Inflammatory macrophage (primary cell): ENCODE measurements around the gene SLC4A7.
"Not testable (repeated sequence)": the region's sequence is repeated elsewhere in the genome, so short reads cannot be mapped to it uniquely, and the experiment has no call there.

ENCODE experiments used
- DNase-seq, 2 donors: peaks; one replicate each; pipeline ENCODE4 v3.0.0-alpha.2; 2020 to 2022

Gene SLC4A7

GRCh38 chr3:27426926-27427325 lies 57.3 kb downstream of the SLC4A7 start:
- DNase-seq, result no peak

DNA sequence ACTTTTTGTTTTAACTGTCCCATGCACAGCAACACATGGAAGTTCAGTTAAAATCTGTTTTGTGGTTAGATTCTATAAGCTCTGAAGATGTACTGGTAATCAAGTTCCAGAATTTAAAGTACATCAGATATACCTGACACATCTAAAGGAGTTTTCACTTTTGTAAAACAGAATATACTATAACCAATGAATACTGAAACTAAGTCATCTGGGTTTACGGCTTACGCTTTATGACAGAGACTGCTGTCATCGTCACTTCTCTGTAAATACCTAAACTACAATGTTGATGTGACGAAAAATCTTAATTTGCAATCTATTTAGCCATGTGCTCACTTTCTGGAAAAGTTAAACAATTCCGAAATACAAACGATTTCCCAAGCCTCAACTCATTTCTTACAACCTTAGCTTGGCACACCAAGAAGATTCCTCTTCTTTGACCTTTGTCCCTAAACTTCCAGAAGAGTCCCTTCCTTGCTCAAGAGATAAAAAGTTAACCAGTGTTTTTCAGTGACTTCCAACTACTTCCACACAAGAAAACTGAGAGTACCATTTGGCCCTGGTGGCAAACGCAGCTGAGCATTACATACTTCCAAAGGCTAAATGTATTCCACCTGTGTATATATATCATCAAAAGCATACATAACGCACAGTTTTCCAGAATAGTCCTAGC lies 58.2 kb downstream of the SLC4A7 start:
- no peak for DNase-seq

GRCh38 chr3:27424812-27425521 lies 59.2 kb downstream of the SLC4A7 start:
- DNase-seq, result not testable (repeated sequence)

- no peak for DNase-seq
These were observed 60.7 kb downstream of the SLC4A7 start for GRCh38 chr3:27423463-27423862.

DNA sequence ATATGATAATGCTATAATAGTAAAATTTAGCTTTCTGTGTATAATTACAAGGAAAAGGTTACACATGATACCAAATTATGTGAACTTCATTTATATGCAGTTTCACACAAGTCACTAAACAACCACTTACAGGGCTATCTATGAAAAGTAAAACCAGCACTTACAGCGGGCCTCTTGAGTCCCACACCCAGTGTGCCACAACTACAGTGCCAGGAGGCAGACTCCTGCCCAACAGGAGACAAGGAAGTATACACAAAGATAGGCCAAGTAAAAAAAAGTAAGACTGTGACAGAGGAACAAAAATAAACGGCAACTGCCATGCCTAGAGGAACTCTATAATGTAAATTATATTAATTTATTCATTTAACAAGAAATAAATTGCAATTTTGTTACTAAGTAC lies 61.6 kb downstream of the SLC4A7 start:
- no peak for DNase-seq

GRCh38 chr3:27415202-27415601 lies 69.0 kb downstream of the SLC4A7 start:
- DNase-seq, result no peak

GRCh38 chr3:27392950-27393679 lies 91.1 kb downstream of the SLC4A7 start:
- DNase-seq, result no peak

DNA sequence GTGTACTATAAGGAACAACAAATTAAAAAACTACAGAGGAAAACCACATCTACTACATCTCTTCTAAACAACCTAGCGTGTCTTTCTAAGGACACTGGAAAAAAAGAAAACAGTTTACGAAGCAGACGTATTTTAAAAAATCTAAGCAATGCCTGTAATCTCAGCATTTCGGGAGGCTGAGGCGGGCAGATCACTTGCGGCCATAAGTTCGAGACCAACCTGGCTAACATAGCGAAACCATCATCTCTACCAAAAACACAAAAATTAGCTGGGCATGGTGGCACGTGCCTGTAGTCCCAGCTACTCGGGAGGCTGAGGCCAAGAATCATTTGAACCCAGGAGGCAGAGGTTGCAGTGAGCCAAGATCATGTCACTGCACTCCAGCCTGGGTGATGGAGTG lies 91.8 kb downstream of the SLC4A7 start:
- DNase-seq, result not testable (repeated sequence)

GRCh38 chr3:27391796-27392195 lies 92.4 kb downstream of the SLC4A7 start:
- DNase-seq, result no peak

DNA sequence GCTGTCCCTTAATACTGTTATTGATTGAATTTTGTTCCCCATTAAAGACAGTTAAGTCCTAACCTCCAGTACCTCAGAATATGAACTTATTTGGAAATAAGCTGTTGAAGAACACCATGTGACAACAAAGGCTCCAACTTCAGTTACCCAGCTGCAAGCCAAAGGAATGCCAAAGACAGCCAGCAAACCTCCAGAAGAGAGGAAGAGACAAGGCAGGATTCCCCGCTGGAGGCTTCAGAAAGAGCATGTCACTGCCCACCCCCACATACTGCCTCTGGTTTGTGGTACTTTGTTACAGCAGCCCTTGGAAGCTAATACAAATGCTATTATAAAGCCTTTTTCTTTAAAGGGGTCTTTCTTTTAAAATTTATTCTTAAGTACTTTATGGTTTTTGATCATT lies 96.6 kb downstream of the SLC4A7 start:
- DNase-seq, result no peak

DNA sequence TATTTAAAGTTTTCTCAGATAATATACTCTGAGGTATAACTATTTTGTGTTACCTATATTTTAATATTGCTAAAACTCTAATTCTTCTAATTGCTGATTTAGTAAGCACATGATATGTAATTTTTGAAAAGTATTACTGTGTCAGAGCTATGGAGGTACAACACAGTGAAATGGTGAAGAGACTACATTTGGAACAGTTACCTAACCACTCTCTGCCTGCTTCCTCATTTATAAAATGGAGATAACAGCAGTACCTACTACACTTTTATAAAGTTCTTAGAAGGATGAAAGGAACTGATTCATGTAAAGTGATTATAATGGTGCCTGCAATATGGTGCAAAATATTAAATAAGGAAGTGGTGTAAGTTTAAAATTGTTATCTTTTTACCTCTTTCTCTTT lies 98.7 kb downstream of the SLC4A7 start:
- DNase-seq, result no peak

GRCh38 chr3:27384191-27384590 lies 100.0 kb downstream of the SLC4A7 start:
- DNase-seq, result no peak

- no peak for DNase-seq
These were observed 103.5 kb downstream of the SLC4A7 start for GRCh38 chr3:27380433-27381357.

DNA sequence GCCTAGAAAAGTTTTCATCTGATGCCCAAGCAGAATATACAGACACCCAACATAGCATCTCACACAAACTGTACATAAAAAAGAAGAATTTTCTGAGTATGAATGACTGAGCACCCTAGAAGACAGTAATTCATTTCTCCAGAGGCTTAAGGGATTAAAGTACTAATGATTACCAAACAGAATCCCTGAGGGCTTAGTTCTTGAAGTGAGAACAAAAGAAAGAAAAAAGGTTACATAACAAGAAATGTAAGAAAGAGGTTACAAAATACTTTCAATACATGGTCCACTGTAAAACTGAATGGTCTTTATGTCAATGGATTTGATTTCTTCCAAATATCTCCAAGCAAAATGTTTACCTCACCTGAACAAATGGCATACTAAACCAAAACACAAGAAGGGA lies 105.9 kb downstream of the SLC4A7 start:
- DNase-seq, result no peak

DNA sequence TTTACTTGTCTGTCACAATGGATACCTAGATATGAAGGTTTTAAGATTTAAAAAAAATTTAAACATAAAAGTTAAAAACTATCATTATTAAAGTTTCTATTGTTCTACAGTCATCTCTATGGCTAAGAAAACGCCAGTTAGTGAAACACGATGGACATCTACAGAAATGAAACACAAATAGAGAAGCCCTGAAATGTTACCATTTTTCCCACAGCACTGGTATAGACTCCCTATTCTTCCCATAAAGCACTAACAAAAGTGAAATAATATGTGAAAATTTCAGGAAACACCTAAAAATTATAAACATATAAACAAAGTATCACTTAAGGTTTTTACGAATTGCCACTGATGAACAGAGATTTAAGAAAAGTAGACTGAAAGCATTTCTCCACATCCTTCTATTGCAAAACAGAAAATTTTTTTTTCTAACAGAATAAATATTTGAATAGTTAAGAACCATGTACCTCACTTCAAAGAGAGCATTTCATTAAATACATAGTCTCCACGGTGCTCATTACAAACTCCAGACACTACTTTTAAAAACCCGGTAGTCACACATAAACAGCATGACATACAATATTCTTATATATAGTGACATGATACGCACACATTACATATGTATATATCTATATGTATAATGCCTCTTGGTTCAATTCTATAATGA lies 107.9 kb downstream of the SLC4A7 start:
- no peak for DNase-seq

DNA sequence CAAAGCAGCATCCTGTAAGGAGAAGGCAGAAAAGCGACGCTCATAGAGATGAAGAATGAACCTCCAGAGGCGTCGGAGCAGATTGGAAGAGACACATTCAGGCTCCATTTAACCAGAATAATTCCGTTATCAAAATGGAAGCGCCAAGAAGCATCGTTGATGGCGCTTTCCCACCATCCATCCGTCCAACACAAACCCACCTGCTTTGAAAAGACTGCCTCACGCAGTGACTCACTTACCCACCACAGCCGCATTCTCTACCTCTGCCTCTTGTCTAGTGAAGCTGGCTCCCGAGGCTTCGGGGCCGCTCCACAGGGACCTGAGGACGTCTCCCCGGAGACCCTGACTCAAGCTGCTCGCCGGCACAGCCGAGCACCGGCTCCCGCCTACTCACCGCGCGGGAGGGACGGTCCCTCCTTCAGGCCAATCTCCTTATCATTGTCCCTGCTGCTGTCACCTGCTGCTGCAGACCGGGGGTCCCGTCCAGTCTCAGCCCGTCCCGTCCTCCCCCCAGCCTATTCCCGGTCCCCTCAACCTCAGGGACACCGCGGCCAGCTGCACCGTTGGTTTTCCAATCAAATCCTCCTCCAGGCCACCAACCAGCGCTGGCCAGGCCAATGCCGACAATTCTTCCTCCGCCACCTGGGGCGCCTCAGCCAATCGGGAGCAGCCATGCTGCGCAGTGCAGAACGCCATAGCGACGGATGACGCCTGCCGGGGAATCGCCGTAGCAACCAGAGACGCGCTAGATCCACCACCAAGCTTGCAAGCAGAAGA lies 115.2 kb downstream of the SLC4A7 start, which contains the start of gene NEK10:
Gene NEK10 (minus strand): TSS at position 553 of the 777 bp plus-strand sequence. CDS start 16,501 bp downstream, outside the sequence.
- DNase-seq, result peak; percentile 92 to 94

DNA sequence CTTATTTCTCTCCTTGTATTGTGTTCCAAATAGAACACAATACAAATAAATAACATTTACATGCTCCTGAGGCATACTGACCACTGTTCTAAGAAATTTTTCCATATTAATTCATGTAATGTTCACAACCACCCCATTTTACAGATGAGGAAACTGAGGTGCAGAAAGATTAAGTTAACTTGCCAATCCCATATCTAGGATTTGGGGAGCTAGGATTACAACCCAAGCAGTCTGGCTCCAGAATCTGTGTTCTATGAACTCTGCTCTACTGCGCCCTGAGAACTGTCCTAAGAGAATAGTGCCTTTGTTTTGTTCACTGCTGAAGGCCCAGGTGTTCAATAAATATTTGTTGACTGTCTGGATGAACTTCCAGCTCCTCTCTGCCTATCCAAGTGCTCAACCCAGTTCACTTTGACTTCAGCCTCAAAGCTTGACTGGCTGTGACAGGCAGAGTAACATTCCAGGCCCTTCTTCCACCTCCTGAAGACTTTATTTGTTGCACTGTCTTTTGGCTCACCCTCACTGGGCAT lies 118.1 kb downstream of the SLC4A7 start:
- DNase-seq, result no peak

GRCh38 chr3:27360113-27361078 lies 123.8 kb downstream of the SLC4A7 start:
- DNase-seq, result peak; percentile 25 to 28

DNA sequence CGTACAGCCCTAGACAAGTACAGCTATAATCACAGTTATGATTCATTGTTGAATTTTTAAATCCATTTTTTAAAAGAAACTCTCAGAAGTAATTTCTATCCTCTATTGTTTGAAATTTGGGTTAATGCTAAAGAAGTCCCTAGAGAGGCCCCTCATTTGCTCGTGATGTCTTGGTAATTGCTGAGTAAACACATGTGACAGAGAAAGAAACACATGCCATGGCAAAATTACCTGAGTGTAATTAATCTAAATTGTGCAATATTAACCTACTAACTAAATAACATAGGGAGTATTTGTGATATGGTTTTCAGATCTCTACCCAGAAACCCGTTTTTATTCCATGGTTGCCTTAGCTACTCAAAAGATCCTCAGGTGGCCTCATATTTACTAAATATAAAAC lies 125.8 kb downstream of the SLC4A7 start:
- DNase-seq, result no peak
